Tibial artery (tissue), 4 donors: ENCODE results near the gene CALCOCO1.
A peak's percentile ranks its signal among the peaks of the same experiment; 100 is the strongest.

ENCODE experiments used
- DNase-seq, 2 donors: peaks; one replicate each; pipeline ENCODE4 v3.0.0-alpha.2; 2019
- H3K27ac ChIP-seq, 2 donors: fragments of 200-600 bp; sonication (generic) in 1 of 2; 1 replicate in 1 of 2; 2 replicates in 1 of 2; pipeline ENCODE4 v1.5.1; 2018 to 2019; ENCODE audit warnings: mild to moderate bottlenecking in 1 of 2
- H3K27me3 ChIP-seq, 2 donors: fragments of 200-600 bp; sonication (generic) in 1 of 2; one replicate each; pipeline versions ENCODE4 v1.5.1 to v1.6.0; 2016 to 2019
- H3K36me3 ChIP-seq, 3 donors: fragments of 200-600 bp; sonication (generic) in 2 of 3; one replicate each; pipeline ENCODE4 v1.5.1; 2016 to 2019; ENCODE audit warnings: mild to moderate bottlenecking in 2 of 3
- H3K4me1 ChIP-seq, 4 donors: fragments of 200-600 bp; sonication (generic) in 2 of 4; 1 replicate in 3 of 4; 2 replicates in 1 of 4; pipeline ENCODE4 v1.5.1; 2016 to 2019
- H3K4me3 ChIP-seq, 2 donors: fragments of 200-600 bp; sonication (generic) in 1 of 2; 1 replicate in 1 of 2; 2 replicates in 1 of 2; pipeline ENCODE4 v1.5.1; 2018 to 2019; ENCODE audit warnings: mild to moderate bottlenecking in 2 of 2
- H3K9me3 ChIP-seq, 3 donors: fragments of 200-600 bp; sonication (generic) in 1 of 3; one replicate each; pipeline ENCODE4 v1.5.1; 2016 to 2019
- CTCF ChIP-seq, 2 experiments: fragments of 200-600 bp in 1 of 2; fragments of 450-650 bp in 1 of 2; IDR thresholded peaks; one replicate each; pipeline ENCODE4 v1.5.1; 2017 to 2019; ENCODE audit warnings: antibody characterized with exemption in 2 of 2, mild to moderate bottlenecking in 1 of 2, moderate library complexity in 1 of 2
- intact Hi-C: fragments of 100-400 bp; cut with DNase I; formaldehyde crosslinking; loops from one replicate; pipeline ENCODE4 v1.15.0; 2023; ENCODE audit warnings: low total_unique reads

CALCOCO1 gene

GRCh38 chr12:53701518-53702264 is 25.6 kb downstream of the CALCOCO1 start:
- H3K27ac ChIP-seq: no peak overlapping the region
- no peaks in the 10 kb centered on the region for H3K36me3 ChIP-seq
- intact Hi-C loops: loop anchor here (2.0 kb wide), 1 partner anchor 43 kb away; no protein-coding TSS in a partner anchor
- H3K27me3 ChIP-seq: peaks cover 0 to 66% of the 10 kb centered on the region in 2 donors
- DNase-seq: peak; percentile 84 to 90
- peak; percentile 85 to 93 for TF ChIP-seq CTCF (IDR thresholded peaks at IDR 0.05)
- H3K9me3 ChIP-seq: no peaks in the 10 kb centered on the region
- H3K4me3 ChIP-seq: no peak overlapping the region
- H3K4me1 ChIP-seq: peaks cover 0 to 2% (median 0%) of the 10 kb centered on the region in 4 donors

DNA sequence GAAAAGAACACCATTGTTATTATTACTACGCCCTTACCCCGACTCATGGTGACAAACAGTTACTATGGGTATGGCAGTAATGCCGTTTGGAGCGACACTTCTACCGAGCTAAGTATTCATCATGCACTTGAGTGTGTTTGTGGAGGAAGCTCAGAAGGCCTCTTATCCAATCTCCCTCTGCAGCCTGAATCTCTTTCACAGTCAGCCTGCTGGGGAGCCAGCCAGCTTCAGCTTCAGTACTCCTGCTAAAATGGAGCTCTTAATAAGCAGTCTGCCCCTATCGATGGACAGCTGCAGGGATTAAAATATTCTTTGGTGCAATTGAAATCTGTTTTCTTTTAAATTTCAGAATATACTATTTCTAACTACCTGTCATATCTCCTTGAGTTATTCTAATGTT is 26.7 kb downstream of the CALCOCO1 start:
- Histone ChIP-seq H3K36me3 (no peaks in the 10 kb centered on the region), H3K4me1 (peaks cover 0 to 13% (median 3%) of the 10 kb centered on the region in 4 donors), H3K27me3 (peaks cover 1 to 69% of the 10 kb centered on the region in 2 donors), H3K9me3 (no peaks in the 10 kb centered on the region), H3K4me3 (no peak overlapping the region), H3K27ac (no peak overlapping the region)
- no peak for DNase-seq
- no peak for TF ChIP-seq CTCF (IDR thresholded peaks at IDR 0.05)
- intact Hi-C loops: loop anchor here (2.0 kb wide), 1 partner anchor 44 kb away; no protein-coding TSS in a partner anchor

GRCh38 chr12:53699678-53700025 is 27.6 kb downstream of the CALCOCO1 start:
- Histone ChIP-seq H3K36me3 (no peaks in the 10 kb centered on the region), H3K9me3 (no peaks in the 10 kb centered on the region), H3K27ac (no peak overlapping the region), H3K4me3 (no peak overlapping the region), H3K4me1 (peaks cover 0 to 19% (median 8%) of the 10 kb centered on the region in 4 donors), H3K27me3 (peaks cover 4 to 74% of the 10 kb centered on the region in 2 donors)
- intact Hi-C loops: loop anchor here (2.0 kb wide), 1 partner anchor 45 kb away; no protein-coding TSS in a partner anchor
- no peak for TF ChIP-seq CTCF (IDR thresholded peaks at IDR 0.05)
- no peak for DNase-seq

GRCh38 chr12:53698948-53699677 is 28.1 kb downstream of the CALCOCO1 start:
- peaks cover 4 to 77% of the 10 kb centered on the region in 2 donors for H3K27me3 ChIP-seq
- no peaks in the 10 kb centered on the region for H3K9me3 ChIP-seq
- H3K4me3 ChIP-seq: no peak overlapping the region
- intact Hi-C loops: no loop called here
- H3K4me1 ChIP-seq: peaks cover 0 to 19% (median 8%) of the 10 kb centered on the region in 4 donors
- no peak for DNase-seq
- TF ChIP-seq CTCF (IDR thresholded peaks at IDR 0.05): no peak
- H3K27ac ChIP-seq: no peak overlapping the region
- no peaks in the 10 kb centered on the region for H3K36me3 ChIP-seq

DNA sequence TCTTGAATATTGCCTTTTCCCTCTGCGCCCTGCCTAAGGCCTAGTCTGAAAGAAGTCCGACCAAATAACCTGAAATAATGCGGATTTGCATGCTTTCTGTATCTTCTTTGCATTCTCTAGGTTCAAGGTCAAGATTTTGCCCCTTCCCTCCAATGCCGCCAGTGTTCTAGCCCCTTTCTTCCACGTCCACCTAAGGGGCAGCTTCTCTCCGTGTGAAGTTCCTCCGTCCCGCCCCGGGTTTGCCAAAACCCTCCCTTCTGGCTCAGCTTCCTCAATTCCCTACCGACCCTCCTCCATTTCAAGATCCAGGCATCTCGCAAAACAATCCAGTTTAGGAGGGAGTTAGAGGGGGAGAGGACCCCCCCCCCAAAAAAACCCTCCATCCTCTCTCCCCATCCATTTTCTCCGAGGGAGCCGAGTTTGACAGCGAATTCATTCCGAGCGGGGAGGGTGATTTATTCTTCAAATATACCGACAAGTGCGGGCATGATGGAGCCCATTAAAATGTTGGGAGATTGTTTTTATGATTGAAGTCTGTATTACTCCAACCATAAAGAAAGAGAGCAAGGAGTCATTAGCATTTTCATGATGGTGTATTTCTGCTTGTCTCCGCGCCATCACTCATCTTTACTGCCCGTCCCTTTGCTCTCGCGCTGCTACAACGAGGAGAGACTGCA is 30.5 kb downstream of the CALCOCO1 start:
- H3K27me3 ChIP-seq: peaks cover 4 to 75% of the 10 kb centered on the region in 2 donors
- H3K4me1 ChIP-seq: peaks cover 0 to 19% (median 8%) of the 10 kb centered on the region in 4 donors
- H3K36me3 ChIP-seq: no peaks in the 10 kb centered on the region
- intact Hi-C loops: no loop called here
- H3K4me3 ChIP-seq: no peak overlapping the region
- no peak for TF ChIP-seq CTCF (IDR thresholded peaks at IDR 0.05)
- H3K27ac ChIP-seq: no peak overlapping the region
- H3K9me3 ChIP-seq: no peaks in the 10 kb centered on the region
- DNase-seq: no peak
